Raji (cell line): ENCODE data around the gene SRSF3.

Experiments
- POLR2A ChIP-seq: IDR thresholded peaks from 2 replicates; pipeline ENCODE4 v1.6.1; 2011; ENCODE audit warnings: low read depth, low read length, control low read depth; ENCODE audit not compliant: insufficient read depth

SRSF3 gene

DNA sequence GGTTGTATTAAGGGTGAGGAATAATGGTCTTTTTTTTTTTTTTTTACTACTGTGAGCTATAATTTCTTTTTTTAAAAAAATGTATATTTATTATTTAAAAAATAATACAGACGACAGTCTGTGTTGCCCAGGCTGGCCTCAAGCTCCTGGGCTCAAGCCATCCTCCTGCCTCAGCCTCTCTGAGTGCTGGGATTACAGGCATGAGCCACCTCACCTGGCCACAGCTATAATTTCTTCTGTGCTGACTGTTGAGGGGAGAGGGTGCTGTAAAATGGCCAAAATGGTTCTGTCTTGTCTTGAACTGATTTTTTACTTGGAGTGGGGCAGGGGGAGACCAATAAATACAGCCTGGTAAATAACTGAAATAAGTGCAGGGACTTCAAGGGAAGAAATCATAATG, 3.6 kb downstream of the SRSF3 start:
- TF ChIP-seq POLR2A = no peak

DNA sequence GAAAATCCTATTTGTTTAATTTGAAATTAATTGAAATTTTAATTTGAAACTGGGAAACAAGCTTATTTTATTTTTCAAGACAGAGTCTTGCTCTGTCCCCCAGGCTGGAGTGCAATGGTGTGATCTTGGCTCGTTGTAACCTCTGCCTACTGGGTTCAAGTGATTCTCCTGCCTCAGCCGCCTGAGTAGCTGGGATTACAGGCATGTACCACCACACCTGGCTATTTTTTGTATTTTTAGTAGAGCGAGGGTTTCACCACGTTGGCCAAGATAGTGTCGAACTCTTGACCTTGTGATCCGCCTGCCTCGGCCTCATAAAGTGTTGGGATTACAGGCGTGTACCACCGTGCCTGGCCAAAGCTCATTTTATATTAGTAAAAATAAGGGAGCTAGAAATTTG, 4.2 kb downstream of the SRSF3 start:
- TF ChIP-seq POLR2A = no peak

DNA sequence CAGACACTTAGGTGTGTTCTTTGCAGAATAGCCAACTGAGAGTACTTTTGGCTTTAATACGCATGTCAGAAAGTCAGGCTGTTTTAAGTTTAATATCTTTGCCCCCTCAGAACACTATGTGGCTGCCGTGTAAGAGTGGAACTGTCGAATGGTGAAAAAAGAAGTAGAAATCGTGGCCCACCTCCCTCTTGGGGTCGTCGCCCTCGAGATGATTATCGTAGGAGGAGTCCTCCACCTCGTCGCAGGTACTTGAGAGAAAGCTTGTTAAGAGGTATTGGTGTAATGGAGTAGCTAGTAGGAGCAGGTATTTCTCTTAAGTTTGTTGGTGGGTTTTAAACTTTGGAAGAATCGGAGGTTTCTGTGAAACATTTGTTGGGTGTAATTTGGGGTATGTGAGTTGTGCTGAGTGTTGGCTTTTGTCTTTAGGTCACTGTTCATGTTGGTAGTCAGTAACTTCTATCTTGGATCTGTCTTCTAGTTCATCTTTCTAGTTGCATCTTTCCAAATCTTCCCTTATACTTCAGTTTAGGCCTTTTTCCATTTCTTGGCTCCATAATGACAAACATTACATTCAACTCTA, 4.7 kb downstream of the SRSF3 start:
- TF ChIP-seq POLR2A = no peak

DNA sequence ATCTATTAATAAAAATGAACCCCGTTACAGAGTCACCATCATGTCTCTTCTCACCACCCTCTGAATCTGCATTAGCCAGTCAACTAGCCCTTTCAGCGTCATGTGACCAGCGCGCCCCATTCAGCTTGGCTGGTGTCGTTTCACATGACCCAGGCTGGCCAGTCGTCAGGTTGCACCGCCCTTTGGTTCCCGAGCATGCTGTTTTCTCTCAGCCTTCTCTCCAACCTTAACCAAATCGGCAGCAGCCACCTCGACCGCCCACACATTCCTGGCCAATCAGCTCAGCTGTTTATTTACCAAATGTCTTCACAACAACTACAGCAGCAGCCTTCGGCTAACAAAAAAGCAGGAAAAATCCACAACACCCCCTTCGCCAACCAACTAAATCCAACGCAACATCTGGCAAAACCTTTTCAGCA, 5.6 kb downstream of the SRSF3 start:
- TF ChIP-seq POLR2A = no peak

DNA sequence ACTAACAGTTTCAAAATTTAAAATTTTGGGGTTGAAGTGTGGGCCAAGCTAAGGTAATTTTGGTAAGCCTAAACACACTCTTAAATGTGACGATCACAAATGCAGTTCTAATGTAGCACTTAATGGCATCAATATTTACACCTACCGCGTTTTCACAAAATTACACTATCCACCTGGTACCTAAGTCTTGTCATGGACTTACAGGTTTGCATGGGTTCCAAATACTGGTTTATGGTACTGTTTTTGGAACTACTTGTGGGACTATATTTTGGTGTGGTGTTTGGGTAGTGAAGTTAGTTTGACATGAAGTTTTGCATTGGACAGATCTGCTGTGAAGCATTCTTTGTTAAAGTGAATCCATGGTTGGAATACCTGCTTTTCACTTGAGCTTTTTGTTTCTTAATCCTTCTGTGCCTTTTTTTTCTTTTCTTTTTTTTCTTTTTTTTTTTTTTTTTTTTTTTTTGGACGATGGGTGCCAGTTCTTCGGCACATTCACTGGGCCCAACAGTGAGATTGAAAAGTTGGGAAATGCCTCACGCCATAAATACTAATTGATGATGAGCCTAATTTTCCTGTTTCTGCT, 6.5 kb downstream of the SRSF3 start:
- TF ChIP-seq POLR2A = no peak

DNA sequence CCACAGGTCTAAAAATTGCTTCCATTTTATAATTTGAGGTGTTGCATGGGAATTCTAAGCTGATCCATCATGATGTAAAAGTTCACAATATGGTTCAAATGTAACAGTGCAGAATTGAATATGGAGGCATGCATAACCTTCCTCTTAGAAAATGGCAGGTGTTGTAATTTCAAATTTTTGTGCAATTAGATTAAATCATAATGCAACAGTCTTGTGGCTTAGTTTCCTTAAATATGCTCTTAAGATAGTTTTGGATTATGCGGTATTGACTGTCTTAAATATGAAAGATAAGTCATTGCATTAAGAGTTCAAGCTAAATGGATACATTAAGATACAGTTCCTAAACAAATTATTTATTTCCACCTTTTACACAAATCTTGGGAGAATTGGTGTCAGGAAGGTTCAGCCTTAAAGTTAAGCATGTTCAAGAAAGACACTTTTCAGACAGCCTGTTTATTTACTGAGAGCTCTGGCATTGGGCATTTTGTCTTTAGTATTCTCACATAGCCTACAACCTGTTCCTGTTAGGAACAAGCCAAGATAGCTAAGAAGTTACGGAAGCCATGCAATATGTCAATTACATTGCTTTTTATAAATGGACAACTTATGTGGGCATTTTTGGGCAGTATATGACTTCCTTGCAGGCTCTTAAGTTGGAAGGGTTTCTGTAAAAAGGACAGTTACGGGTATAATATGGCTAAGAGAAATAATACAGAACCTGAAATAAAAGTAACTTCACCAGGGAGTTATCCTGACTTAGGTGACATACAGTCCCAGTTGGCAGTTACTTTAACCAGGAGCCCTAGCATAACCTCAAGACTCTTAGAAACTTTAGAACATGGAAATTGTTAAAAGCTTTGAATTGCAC, 9.3 kb downstream of the SRSF3 start:
- no peak for TF ChIP-seq POLR2A

DNA sequence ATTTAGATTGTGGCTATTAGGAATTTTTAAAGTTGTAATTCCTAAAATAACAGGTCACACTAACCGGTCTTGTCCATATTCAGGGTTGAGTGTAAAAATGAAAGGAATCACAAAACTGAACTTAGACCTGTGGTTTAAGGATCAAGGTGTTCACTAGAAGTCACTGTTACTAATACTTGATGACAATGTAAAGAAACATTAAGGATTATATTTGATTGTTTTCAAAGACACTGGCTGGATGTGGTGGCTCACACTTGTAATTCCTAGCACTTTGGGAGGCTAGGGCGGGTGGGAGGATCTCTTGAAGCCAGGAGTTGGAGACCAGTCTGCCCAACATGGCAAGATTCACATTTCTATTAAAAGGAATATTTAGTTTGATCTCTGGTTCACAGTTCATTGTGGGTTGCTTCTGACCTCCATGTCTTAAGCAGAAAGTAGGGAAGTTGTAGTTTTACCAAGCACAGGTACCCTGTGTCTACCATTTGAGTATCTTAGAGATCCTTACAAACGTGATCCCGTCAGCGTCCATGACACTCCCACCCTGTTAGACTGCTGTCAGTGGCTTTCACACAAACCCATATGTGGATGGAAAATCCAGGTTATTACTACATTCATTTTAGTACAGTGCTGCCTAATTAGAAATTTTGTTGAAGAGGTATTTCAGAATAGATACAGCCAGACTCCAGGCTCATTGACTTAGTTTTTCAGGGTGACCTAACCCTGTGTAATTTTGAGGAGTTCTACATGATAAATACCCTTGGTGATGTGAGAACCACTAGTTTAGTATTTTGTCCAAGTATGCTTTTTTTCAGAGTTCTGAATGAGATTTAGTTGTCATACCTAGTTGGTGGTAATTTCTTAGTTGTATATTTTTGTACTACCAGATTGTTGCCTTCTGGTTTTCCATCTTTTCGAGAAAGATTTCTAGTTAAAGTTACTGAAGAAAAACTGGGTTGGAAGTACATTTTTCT, 10.2 kb downstream of the SRSF3 start:
- TF ChIP-seq POLR2A = no peak

DNA sequence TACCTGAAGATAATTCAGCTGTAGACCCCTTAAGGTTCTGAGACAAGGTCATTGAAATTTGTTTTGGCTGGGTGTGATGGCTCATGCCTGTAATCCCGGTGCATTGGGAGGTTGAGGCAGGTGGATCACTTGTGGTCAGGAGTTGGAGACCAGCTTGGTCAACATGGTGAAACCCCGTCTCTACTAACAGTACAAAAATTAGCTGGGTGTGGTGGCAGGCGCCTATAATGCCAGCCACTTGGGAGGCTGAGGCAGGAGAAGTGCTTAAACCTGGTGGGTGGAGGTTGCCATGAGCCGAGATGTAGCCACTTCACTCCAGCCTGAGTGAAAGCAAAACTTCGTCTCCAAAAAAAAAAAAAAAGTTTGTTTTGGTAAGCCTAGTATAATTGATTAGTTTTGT, 11.0 kb downstream of the SRSF3 start:
- TF ChIP-seq POLR2A = no peak

DNA sequence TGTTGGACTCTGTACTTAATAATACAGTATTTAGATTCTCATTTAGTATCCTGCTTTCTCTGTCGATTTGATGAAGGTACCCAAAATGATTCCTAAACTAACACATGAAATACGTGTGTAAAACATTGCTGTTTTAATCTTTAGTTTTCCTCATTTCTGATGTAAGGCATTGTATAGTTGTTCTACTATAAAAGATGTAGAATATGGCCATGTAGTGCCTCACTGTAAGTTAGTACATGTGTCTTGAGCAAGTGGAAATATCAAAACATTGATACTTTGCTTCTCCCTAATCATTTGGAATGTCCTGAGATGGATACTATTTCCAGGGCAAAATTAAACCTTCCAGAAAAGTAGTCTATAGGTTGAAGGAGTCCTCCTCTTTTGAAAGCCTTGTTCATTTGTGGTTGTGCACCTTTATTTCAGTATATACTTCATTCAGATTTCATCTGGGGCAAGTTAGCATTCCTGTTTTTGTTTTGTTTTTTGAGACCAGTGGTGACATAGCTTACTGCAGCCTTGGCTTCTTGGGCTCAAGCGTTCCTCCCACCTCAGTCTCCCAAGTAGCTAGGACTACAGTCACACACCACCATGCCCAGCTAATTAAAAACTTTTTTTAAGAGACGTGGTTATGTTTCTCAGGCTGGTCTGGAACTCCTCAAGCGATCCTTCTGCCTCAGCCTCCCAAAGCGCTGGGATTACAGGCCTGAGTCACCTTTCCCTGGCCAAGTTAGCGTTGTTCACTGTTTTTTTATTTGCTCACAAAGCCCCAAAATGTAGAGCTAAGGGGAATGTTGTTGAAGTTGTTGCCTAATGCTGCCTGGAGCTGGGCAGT, 11.6 kb downstream of the SRSF3 start:
- TF ChIP-seq POLR2A = no peak

DNA sequence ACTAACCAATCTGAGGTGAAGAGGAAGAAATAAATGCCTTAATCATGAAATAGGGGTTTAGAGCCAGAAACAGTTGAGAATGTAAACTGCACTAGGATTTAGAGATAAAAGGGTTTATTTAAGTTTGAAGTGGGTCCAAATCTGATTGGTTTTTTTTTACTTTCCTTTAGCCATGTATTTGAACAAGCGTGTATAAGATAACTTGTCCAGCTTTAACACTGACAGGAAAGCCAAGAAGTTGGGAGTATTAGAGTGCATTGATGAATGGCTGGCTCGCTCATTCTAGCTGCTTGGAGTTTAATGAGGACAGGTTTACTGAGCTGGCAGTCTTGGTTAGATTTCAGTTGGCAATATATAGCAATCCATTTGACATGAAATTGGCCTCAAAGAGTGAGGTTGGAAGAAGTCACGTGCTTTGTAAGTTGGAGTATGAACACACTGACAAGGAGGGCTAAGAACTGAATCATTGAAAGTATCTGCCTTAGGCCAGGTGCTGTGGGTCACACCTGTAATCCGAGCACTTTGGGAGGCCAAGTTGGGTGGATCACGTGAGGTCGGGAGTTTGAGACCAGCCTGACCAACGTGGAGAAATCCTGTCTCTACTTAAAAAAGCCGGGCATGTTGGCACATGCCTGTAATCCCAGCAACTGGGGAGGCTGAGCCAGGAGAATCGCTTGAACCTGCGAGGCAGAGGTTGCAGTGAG, 13.7 kb downstream of the SRSF3 start:
- TF ChIP-seq POLR2A = no peak

DNA sequence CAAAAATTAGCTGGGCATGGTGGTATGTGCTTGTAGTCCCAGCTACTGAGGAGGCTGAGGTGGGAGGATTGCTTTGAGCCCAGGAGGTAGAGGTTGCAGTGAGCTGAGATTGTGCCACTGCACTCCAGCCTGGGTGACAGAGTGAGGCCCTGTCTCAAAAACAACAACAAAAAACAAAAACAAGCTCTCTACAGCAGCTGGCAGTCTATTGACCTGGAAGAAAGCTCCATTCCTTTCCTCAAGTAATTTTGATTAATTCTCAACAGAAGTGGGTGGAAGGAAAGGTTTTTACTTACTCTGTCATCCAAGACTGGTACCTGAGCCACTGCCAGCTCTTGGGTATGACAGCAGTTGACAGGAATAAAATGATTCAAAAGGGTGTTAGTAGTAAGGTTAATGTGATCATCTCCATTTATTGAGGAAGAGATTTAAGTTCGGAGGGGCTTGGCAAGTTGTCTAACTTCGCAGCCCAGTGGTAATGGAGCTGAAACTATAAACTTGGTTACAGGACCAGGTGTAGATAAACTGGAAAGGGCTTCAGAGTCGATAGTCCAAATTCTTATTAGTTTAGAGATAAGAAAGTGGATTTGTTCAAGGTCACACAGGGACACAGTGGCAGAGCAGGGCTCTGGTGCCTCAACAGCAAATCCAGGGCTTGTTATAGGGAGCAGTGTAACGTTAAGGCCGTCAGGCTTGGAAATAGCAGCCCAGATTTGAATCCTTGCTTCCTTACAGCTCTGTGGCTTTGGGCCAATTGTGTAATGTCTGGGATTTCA, 14.8 kb downstream of the SRSF3 start:
- no peak for TF ChIP-seq POLR2A

DNA sequence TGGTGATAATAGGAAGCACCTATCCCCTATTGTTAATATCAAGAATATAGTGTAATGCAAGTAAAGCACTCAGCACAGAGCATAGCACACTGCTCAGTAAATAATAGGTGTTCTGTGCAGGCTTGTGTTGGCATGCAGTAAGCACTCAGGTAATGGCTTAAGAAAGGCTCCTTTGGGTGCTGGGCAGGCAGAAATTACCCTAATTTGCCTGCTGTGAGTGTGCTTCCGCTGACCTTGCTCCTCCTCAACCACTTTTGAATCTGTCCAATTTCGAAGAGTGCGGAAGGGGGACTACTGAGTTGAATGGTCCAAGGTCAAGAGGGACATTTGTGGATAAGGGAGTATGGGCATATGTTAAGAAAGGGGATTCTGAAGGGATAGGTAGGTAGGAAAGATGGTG, 15.4 kb downstream of the SRSF3 start:
- no peak for TF ChIP-seq POLR2A
